Lower leg skin (tissue), 3 donors: ENCODE measurements around the gene C19orf33.

Source experiments
- CTCF ChIP-seq, 3 donors: fragments of 450-650 bp; IDR thresholded peaks; one replicate each; pipeline ENCODE4 v1.5.1; 2016; ENCODE audit warnings: antibody characterized with exemption in 3 of 3, mild to moderate bottlenecking in 3 of 3, moderate library complexity in 2 of 3
- POLR2A ChIP-seq, 2 donors: fragments of 450-650 bp; IDR thresholded peaks; one replicate each; pipeline ENCODE4 v1.6.1; 2016 to 2017; ENCODE audit warnings: antibody characterized with exemption in 2 of 2, mild to moderate bottlenecking in 1 of 2, moderate library complexity in 1 of 2

GRCh38 chr19:38274739-38275138, 29.3 kb upstream of the C19orf33 start:
- TF ChIP-seq CTCF (IDR thresholded peaks at IDR 0.05) (no peak), POLR2A (IDR thresholded peaks at IDR 0.05) (no peak)
